HepG2 (cell line): Measurements from ENCODE around the gene SFXN1. TPM values are rescaled to one million over a fixed set of nuclear protein-coding genes. Genes with fewer than 3 reads are reported as not detected.

Source experiments
- ZNF501 ChIP-seq: sonication (generic); formaldehyde crosslinking; IDR thresholded peaks from 2 replicates; pipeline ENCODE4 v1.5.1; 2020; ENCODE audit warnings: mild to moderate bottlenecking, moderate library complexity, missing genetic modification reagents
- polyA plus RNA-seq, 8 experiments: library from polyadenylated mRNA; depleted of rRNA in 3 of 8; stranded (reverse) in 7 of 8; unstranded in 1 of 8; fragments of >200 nt; fragmentation: Illumina TruSeq in 4 of 8; extraction: Trizol in 4 of 8; gene quantifications; 2 replicates each; pipeline versions ENCODE4 v1.2.1 to v1.2.3, GENCODE V29; 2011 to 2016; ENCODE audit warnings: low read depth in 4 of 8, missing spikeins in 1 of 8, mixed read lengths in 1 of 8; ENCODE audit not compliant: insufficient read depth in 1 of 8
- total RNA-seq, 5 experiments: library from RNA; depleted of rRNA; stranded (reverse); fragments of >200 nt; fragmentation: Illumina TruSeq; extraction: Trizol; gene quantifications; 2 replicates each; pipeline ENCODE4 v1.2.3, GENCODE V29; 2016; ENCODE audit warnings: low read depth in 1 of 5

SFXN1 gene
- total and polyA plus RNA-seq, 2 of the 13 experiments (the other 11 are each of a cell fraction or from before 2014, with no cell fraction given) = 122 to 135 TPM

DNA sequence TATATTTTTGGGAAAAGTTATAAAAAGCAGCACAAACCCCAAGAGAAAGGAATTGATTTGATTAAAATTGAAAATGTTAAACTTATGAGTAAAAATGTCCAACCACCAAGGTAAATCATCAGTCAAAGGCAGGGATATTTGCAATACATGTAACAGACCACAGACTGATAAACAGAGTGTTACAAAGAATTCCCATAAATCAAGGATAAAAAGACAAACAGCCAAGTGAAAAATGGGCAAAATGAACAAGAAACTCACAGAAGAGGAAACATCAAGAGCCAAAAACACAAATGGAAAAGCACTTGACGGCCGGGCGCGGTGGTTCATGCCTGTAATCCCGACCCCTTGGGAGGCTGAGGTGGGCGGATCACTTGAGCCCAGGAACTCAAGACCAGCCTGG lies 98.2 kb downstream of the SFXN1 start (continued):
- TF ChIP-seq ZNF501 = no peak

Other genes starting within 250 kb of the SFXN1 start
- gene DRD1, start 34.4 kb upstream of the SFXN1 start, total RNA-seq (2016; rRNA removed; fragmentation: Illumina TruSeq; extraction: Trizol) = not detected in 2 replicates
- gene DRD1, start 34.4 kb upstream of the SFXN1 start, polyA plus RNA-seq (2011; rRNA removed) = not detected in 2 replicates
- not detected in 2 replicates for gene HRH2, start 179.5 kb downstream of the SFXN1 start, total RNA-seq (2016; rRNA removed; fragmentation: Illumina TruSeq; extraction: Trizol)
- gene HRH2, start 179.5 kb downstream of the SFXN1 start, polyA plus RNA-seq (2011; rRNA removed) = not detected in 2 replicates